SH-SY5Y (cell line): ENCODE measurements around the gene CYP2W1.

Source experiments
- GATA2 ChIP-seq: IDR thresholded peaks from 2 replicates; pipeline ENCODE4 v1.6.1; 2011; ENCODE audit warnings: mild to moderate bottlenecking, low read depth, low read length
- GATA3 ChIP-seq: IDR thresholded peaks from 2 replicates; pipeline ENCODE4 v1.6.1; 2011; ENCODE audit warnings: low read depth, mild to moderate bottlenecking, low read length, moderate library complexity

DNA sequence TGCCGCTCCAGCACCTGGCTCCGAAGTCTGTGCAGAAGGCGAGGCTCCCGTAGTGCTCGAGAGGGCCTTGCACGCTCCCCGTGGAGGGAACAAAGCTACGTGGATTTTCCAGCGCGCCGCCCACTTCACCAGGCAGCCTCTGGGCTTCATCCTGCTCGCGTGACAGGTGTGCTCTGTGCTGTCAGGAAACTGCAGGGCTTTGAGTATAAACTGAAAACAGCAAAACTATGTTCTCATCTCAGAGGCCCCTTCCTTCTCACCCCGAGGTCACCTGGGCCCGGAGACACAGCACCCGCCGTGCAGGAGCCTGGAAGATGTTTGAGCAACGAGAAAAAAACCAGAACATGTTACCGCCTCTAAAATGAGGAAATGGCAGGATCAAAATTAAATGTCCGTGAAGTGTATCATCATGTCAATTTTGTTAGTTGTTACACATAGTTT is 43.8 kb downstream of the CYP2W1 start:
- TF ChIP-seq GATA3 (no peak), GATA2 (no peak)
